HG02798 (cell line): ENCODE data around the gene NUDT22.
A peak's percentile ranks its signal among the peaks of the same experiment; 100 is the strongest.

Experiments
- ATAC-seq: cut with Tn5 transposase; IDR thresholded peaks from one replicate; pipeline ENCODE4 v1.9.1; 2021; ENCODE audit warnings: mild to moderate bottlenecking; ENCODE audit not compliant: unreplicated experiment, poor library complexity

The NUDT22 gene, protein sequence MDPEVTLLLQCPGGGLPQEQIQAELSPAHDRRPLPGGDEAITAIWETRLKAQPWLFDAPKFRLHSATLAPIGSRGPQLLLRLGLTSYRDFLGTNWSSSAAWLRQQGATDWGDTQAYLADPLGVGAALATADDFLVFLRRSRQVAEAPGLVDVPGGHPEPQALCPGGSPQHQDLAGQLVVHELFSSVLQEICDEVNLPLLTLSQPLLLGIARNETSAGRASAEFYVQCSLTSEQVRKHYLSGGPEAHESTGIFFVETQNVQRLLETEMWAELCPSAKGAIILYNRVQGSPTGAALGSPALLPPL

DNA sequence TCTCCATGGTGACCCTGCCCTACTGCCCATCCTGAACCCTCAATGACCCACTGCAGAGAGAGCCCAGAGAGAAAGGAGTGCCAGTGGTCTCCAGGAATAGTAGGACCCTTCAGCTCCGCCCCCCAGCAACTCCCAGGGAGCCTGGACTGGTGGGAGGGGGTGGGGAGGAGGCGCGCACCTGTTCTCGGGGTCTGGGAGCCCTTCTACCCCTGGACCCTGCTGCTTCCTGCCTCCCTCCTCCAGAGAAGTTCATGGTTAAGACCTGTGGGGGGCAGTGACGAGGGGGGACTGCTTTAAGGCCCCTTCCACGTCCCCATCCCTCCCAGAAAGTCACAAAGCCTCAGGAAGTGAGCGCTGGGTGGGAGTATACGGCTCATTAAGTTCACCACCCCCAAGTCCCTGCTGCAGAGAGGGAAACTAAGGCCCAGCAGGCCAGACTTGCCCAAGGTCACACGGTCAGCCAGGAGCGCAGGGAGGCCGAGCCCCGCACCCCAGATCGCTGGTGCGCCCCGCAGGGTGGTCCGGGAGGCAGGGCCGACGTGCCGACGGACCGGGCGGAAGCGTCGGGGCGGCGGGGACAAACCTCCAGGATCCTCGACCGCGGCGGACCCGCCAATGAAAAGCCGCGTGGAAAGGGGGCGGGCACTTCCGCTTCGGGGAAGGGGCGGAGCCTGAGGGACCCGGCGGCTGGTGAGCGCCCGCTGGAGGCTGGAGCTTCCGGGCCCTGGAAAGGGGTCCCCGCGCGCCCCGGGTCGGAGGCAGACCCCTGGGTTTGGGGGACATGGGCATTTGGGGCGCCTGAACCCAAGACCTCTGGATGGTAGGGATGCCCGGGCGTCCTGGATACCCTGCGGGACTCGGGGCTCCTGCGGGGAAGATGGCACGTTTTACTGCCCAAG is at the start of gene NUDT22, which contains the start of gene TRPT1:
Gene NUDT22, plus strand, starts transcription at position 667 of the 899 bp plus-strand sequence. CDS start 379 bp downstream, outside the sequence.
Gene TRPT1, minus strand, starts transcription at position 579 of the 899 bp plus-strand sequence. Its CDS starts 326 bp downstream, at position 253.
- peak; percentile 67 for ATAC-seq

DNA sequence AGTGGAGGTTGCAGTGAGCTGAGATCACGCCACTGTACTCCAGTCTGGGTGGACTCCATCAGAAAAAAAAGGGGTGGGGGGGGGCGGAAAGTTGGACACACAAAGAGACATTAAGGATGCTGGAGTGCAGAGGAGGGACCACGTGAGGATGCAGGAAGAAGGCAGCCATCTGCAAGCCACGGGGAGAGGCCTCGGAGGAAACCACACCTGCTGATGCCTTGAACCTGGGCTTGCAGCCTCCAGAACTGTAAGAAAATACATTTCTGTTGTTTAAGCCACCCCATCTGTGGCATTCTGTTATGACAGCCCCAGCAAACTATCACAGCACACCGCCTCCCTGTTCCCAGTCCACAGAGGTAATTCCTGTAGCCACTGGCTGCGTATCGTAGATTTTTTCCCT is 49.3 kb upstream of the NUDT22 start:
- no peak for ATAC-seq

DNA sequence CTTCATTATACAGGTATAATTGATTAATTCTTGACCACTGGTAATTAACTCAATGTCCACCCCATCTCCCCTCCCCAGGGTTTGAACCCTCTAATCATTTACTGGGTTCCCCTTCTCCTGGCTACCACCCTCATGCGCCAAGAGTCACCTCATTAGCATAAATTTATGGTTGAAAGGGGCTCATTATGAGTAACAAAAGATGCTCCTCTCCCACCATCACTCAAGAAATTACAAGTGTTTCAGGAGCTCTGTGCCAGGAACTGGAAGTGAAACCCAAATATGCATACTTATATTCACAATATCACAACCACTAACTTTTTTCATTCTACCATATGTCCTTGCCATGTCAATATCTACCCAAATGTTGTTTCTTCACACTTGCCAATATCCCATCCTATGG is 47.9 kb upstream of the NUDT22 start:
- ATAC-seq = no peak

DNA sequence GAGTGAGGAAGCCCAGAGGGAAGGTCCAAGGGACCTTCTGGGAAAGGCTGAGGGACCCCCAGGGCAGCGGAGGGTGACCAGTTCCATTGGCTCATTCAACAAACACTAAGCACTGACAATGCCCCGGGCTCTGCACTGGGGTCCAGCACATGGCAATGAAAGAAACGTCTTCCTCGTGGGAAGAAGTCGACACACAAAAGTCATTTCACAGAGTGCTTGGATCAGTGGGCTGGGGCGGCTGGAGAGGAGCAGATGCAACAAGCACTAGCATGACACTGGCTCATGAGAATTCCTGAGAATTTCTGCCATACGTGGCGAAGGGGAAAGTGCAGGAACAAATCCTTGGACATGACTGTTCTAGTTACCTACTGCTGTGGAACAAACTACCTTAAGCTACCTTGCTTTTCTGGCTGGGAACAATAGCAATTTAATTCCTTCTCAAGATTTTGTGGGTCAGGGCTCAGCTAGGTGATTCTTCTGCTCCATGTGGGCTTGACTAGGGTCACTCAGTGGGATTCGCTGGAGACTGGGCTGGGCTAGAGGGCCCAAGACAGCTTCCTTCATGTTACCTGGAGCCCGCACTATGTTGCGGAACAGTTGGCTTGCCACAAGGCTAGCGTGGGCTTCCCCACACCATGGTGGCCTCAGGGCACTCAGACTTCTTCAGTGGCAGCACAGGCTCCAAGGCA is 47.0 kb upstream of the NUDT22 start:
- no peak for ATAC-seq

DNA sequence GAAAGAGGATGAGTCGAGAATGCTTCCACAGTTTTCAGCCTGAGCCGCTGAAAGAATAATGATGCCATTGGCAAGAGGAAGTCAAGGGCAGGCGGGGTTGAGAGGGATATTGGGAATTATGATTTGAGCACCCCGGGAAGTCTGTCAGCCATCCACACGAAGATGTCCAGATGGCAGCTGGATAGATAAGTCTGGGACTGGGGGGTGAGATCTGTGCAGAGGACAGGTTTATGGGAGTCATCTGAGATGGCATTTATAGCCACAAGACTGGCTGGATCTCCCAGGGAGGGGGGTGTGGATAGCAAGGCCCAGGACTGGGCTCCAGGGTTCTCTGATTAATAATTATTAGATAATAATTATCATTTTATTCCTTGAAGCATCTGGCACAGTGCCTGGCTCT is 45.2 kb upstream of the NUDT22 start:
- ATAC-seq = no peak

DNA sequence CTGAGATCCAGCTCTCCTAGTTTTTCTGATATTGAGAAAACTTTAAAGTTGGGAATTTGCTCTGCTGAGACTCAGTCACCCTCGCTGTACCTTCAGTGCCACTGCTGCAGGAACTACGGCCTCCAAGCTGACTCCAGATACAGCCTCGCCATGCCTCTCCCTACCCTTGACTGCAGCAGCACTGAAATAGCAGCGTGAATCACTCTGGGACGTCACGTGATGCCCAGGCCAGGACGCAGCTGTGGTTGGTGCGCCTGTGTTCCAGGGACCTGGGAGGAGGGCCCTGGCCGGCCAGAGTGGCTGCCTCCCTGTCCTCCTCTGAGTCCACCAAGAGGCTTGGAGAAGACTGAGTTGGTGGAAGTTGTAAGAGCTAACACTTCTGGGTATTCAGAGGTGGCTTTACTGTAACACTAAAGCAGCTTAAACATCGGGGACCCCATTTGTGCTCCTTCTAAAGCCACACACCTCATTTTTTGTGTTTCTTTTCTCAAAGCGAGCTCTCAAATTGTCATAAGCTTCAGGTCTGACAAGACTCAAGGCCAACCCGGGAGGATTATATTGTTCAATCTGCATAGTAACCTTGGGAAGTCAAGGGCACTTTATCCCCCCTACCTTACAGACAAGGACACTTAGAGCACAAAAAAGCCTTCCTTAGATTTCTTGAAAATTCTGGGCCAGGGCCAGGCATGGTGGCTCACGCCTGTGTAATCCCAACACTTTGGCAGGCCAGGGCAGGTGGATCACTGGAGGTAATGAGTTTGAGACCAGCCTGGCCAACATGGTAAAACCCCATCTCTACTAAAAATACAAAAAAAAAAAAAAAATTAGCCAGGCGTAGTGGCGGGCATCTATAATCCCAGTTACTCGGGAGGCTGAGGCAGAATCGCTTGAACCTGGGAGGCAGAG is 44.3 kb upstream of the NUDT22 start:
- no peak for ATAC-seq

DNA sequence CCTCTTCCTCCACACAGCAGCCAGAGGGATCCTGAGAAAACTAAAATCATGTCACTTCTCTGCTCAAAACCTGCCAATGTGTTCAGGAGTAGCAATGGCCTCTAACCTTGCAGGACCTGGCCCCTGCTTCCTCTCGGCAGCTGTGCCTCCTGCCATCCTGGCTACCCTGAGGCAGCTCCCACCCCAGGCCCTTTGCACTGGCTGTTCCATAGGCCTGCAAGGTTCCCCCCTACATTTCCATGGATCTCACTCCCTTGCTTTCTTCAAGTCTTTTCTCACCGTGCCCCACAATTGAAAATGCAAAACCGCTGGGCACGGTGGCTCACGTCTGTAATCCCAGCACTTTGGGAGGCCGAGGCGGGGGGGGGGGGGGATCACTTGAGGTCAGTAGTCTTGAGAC is 42.2 kb upstream of the NUDT22 start:
- ATAC-seq = no peak

DNA sequence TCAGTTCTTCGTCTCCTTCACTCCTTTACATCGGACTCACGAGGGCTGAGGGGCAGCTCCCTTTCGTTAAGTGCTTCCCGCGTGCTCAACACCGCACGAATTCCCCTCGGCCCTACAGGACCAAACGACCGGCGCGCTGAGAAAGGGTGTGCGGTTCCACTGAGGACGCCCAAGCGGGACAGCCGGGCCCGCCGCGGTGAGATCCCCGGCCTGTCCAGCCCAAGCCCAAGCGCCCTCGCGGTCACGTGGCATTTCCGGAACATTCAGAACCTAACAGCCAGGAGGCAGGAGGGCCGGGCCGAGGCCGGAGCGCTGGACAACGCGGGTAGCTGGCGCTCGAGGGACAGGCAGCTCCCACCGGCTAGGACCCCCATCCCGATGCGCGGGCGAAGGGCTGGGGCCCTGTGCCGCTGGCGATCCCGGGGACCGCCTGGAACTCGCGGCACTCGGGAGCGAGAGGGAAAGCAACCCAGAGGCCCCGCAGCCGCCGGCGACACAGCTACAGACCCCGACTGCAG is 40.8 kb upstream of the NUDT22 start:
- ATAC-seq = peak; percentile 20

DNA sequence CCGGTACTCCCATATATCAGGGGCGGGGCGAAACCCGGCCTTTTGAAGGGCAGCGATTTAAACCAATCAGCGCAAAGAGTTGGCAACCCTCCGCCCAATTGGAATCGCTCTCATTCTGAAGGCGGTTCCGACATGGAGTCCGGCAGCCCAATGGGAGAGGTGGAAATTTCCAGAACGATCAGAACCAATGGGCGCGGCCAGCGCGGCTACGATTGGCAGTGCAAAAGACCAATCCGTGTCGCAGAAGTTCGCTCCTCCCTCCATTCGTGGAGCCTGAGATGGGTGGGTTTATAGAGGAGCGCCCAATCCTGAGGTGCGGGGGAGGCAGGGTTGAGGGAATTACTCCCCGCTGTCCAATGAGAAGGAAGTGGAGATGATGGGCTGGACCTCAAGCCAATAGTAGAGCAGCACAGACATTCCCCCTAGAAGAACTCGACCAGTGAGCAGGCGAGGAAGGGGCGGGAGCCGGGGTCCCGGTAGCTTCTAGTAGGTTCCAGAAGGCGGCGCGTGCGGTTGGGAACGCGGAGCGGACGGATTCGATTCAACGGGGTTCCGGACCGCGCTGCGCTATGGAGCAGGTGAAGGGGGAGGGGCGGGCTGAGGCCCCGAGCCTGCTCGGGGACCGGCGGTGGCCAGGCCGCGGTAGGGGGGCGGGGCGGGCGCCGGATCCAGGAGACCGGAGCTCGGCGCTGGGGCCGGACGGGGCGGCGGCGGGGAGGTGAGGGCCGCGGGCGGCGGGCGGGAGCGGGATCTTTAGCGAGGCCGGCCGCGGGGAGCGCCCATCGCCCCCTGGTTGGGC is 40.2 kb upstream of the NUDT22 start, which contains the start of gene STIP1:
Gene STIP1, plus strand, starts transcription at position 479 of the 799 bp plus-strand sequence. Its CDS starts 91 bp downstream, at position 570.
- peak; percentile 89 for ATAC-seq

DNA sequence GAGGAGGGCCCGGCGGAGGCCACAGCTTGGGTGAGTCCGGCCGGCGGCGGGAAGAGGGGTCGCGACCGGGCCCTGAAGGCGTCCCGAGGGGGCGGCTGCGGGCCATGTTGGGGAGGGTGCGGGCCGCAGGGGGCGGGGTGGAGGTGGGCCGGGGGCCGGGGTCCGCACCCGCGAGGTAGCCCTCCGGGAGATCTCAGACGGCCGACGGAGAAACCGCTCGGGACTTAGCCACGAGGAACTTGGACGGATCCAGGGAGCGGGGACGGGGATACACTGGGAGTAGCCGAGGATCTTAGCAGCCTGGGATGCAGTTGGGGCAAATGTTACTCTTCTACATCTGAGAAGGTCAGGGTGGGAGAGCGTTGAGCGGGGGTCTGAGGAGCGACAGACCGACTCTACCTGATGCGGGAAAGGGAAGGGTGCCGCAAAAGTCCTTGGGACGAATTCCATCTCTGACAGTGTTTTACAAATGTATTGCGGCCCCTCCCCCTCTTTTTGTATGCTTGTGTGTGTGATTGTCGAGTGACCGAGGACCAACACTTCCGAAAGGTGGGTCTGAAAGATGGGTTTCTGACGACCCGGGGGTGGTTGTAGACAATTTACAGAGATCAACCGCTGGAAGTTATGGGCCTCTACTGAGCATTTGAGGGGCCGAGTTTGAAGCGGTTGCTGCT is 39.4 kb upstream of the NUDT22 start:
- ATAC-seq = no peak

DNA sequence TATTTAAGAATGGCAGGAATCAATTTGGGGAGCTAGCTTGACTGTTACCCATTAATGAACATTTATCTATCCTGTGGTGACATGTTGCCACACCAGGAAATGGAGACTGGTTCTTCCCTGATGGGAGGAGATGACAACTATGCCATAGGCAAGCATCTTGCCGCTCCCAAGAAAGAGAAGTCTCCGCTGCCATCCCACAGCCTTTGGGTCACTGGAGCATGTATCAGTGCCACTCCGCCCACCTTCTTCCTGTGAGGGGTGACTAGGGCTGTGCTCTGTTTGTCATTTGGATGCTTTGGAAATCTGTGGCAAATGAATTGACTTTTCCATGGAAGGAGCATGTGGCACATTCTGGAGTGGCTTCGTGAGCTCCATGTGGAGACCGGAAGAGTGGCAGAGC is 33.6 kb upstream of the NUDT22 start:
- no peak for ATAC-seq

DNA sequence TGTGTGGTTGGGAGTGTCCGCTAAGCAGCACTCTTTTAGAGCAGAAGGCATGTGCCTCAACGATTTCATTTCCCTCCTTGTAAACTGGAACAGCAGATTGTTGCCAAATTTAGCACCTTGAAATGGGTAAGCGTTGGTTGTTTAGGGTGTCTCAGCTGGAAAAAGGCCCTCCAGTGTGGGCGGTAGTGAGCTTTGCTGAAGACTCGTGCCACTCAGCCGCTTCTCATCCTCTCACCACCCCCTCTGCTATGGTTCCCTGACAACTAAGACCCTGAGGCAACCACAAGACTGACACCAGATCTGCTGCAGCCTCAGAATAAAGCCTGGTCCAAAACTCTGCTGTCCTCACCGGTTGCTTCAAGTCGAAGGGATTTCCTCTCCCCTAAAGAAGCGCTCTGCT is 29.4 kb upstream of the NUDT22 start:
- ATAC-seq = no peak

DNA sequence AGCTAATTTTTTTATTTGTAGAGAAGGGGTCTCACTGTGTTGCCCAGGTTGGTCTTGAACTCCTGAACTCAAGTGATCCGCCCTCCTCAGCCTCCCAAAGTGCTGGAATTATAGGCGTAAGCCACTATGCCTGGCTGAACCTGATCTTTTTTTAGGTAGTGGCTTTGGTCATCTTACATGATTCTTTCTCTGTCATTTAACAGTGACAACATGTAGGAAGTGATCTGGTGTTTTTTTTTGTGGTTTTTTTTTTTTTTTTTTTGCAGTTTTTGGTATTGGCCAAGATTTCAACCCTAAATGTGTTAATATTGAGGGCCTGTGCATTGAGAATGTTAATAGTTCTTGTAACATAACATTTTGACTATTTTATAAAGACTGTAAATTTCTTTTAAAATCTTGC is 27.6 kb upstream of the NUDT22 start:
- no peak for ATAC-seq

DNA sequence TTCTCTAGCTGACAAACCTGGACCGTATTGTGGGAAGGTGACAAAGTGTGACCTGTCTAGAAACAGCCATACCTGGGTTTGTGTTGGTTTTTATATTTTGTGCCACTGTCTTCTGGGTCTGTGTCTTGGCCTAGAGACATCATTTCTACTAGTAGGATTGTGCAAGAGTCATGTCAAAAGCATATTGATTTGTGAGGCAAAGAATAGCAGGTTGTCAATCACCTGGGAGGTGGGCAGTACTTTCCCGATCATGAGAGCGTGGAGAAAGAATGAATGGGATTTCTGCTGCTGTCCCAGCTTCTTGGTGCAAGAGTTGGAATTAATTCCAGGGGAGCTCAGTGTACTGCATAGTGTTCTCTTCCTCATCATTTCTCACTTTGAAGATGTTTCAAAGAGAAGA is 24.5 kb upstream of the NUDT22 start:
- ATAC-seq = no peak

DNA sequence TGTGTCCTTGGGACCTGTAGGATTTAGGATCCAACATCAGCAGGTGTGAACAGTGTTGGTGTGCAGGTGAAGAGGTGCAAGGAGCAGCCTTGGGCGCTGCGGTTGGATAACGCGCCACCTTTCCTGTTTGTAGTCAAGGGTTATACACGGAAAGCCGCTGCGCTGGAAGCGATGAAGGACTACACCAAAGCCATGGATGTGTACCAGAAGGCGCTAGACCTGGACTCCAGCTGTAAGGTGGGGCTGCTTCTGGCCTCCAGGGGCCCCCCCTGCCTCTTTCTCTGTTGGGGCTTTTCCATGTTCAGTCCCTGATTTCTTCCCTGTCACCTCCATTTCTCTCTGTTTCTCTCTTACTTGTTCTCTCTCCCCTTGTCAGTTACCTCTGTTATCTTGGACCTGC is 23.1 kb upstream of the NUDT22 start:
- no peak for ATAC-seq

DNA sequence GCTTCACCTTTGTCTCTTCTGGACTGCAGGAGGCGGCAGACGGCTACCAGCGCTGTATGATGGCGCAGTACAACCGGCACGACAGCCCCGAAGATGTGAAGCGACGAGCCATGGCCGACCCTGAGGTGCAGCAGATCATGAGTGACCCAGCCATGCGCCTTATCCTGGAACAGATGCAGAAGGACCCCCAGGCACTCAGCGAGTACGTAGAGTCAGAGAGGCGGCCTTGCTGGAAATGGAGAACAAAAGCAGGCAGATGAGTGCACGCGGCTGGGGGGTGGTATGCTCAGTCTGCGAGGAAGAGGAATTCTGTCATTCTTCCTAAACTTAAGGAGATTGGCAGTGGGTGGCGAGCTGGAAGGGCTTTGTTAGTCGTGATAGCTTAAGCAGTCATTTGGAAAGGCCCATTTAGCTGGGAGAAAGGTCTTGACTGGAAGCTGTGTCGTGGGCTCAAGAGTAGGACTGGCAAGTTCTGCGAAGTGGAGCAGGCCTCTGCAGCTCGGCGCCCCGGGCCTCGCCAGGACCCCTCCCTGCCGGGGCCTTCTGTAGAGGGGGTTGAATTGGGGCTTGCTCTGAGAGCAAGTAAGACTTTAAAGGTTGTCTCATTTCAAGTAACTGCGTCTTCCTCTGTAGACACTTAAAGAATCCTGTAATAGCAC is 22.5 kb upstream of the NUDT22 start:
- ATAC-seq = no peak

DNA sequence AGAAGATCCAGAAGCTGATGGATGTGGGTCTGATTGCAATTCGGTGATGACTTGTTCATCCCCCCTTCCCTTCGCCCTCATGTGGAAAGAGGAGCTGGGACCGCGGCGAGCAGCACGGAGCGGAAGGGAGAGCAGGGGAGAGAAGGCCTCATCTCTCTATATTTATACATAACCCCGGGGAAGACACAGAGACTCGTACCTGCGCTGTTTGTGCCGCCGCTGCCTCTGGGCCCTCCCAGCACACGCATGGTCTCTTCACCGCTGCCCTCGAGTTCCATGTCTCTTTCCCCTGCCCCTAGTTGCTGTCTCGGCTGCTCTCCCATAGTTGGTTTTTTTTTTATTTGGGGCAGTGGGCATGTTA is 22.0 kb upstream of the NUDT22 start:
- no peak for ATAC-seq
